Measurements from ENCODE around the gene ZBTB16.

DNA sequence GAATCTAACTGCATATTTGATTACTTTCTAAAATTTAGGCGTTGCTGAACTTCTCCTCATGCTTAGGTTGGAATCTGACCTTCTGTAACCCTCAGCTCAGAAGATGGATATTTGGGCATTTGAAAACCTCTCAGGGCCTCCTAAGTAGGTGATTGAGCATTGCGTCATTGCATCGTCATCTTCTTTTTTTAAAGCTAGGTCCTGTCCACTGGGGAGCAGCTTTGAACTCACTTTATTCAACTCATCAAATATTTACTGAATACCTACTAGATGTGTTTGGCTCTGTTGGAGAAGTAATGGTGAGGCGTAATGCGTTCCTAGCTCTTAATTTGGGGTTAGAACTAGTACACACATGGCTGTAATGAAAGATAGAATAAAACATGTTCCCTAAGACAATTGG, 56.8 kb downstream of the ZBTB16 start:
- TF ChIP-seq, protein P1, sequence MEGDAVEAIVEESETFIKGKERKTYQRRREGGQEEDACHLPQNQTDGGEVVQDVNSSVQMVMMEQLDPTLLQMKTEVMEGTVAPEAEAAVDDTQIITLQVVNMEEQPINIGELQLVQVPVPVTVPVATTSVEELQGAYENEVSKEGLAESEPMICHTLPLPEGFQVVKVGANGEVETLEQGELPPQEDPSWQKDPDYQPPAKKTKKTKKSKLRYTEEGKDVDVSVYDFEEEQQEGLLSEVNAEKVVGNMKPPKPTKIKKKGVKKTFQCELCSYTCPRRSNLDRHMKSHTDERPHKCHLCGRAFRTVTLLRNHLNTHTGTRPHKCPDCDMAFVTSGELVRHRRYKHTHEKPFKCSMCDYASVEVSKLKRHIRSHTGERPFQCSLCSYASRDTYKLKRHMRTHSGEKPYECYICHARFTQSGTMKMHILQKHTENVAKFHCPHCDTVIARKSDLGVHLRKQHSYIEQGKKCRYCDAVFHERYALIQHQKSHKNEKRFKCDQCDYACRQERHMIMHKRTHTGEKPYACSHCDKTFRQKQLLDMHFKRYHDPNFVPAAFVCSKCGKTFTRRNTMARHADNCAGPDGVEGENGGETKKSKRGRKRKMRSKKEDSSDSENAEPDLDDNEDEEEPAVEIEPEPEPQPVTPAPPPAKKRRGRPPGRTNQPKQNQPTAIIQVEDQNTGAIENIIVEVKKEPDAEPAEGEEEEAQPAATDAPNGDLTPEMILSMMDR (conservative IDR thresholded peaks at IDR 0.05): no peak
- TF ChIP-seq EZH2 (IDR thresholded peaks at IDR 0.05; ENCODE audit: low read depth): no peak
